OCI-LY1 (cell line): ENCODE measurements around the gene NCF4.

ENCODE experiments used
- CTCF ChIP-seq: fragments of 200-600 bp; sonication (generic), shearing (Covaris generic); IDR thresholded peaks from 2 replicates; pipeline ENCODE4 v1.5.1; 2017; ENCODE audit warnings: mild to moderate bottlenecking, antibody characterized with exemption, low read length, moderate library complexity, mixed read lengths
- EZH2 ChIP-seq: fragments of 200-600 bp; sonication (generic), shearing (Covaris generic); IDR thresholded peaks from 2 replicates; pipeline ENCODE4 v1.8.0; 2017; ENCODE audit warnings: borderline replicate concordance, mixed run types, mild to moderate bottlenecking, antibody characterized with exemption, low read length, moderate library complexity, mixed read lengths

DNA sequence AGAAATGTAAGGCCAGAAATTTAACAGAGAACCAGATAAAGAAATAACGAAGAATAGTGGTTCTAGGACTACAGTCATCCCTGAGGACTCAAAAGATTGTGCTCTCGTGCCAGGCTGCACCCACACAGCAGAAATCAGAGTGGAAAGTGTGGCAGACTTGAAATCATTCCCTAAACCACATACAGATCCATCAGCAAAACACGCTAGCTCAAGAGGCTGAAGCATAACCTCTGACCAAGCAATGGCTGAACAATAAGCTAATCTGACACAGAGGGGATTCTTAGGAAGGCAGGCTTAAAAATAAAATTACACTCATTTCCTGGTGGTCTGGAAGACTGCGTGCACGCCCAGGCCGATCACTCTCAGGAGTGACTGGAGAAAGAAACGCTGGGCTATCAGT, 19.0 kb downstream of the NCF4 start:
- no peak for TF ChIP-seq CTCF
- TF ChIP-seq EZH2: no peak
